Vagina (tissue), 2 donors: ENCODE results near the gene SYT11. TPM values are rescaled to one million over a fixed set of nuclear protein-coding genes. Genes with fewer than 3 reads are reported as not detected.

Experiments
- DNase-seq, 2 donors: peaks; one replicate each; pipeline ENCODE4 v3.0.0-alpha.2; 2017; ENCODE audit errors: extremely low spot score in 2 of 2
- H3K27ac ChIP-seq: fragments of 200-600 bp; sonication (generic); one replicate; pipeline ENCODE4 v1.5.1; 2019
- H3K27me3 ChIP-seq: fragments of 200-600 bp; sonication (generic); one replicate; pipeline ENCODE4 v1.5.1; 2019
- H3K36me3 ChIP-seq, 2 donors: fragments of 200-600 bp; sonication (generic); one replicate each; pipeline ENCODE4 v1.5.1; 2017 to 2019
- H3K4me1 ChIP-seq: fragments of 200-600 bp; sonication (generic); one replicate; pipeline ENCODE4 v1.5.1; 2019
- H3K4me3 ChIP-seq, 2 donors: fragments of 200-600 bp; sonication (generic); 1 replicate in 1 of 2; 2 replicates in 1 of 2; pipeline ENCODE4 v1.5.1; 2016 to 2019
- H3K9me3 ChIP-seq: fragments of 200-600 bp; sonication (generic); one replicate; pipeline ENCODE4 v1.5.1; 2019
- POLR2A ChIP-seq, 2 donors: fragments of 450-650 bp; IDR thresholded peaks; one replicate each; pipeline ENCODE4 v1.6.1; 2017; ENCODE audit warnings: antibody characterized with exemption in 2 of 2, mild to moderate bottlenecking in 2 of 2, moderate library complexity in 2 of 2
- POLR2AphosphoS5 ChIP-seq, 2 donors: sonication (generic); formaldehyde crosslinking; IDR thresholded peaks; one replicate each; pipeline ENCODE4 v1.9.0; 2017; ENCODE audit warnings: antibody characterized with exemption in 2 of 2, mild to moderate bottlenecking in 2 of 2, low read depth in 1 of 2; ENCODE audit not compliant: insufficient read depth in 1 of 2
- intact Hi-C: fragments of 100-400 bp; cut with DNase I; formaldehyde crosslinking; loops from one replicate; pipeline ENCODE4 v1.15.1; 2023
- total RNA-seq: library from RNA; depleted of rRNA; stranded (reverse); fragments of >200 nt; gene quantifications from one replicate; pipeline ENCODE4 v1.2.3, GENCODE V29; 2016
- TF ChIP-seq, protein P1 (sequence below), 3 experiments: fragments of 450-650 bp in 2 of 3; fragments of 200-600 bp in 1 of 3; sonication (generic) in 1 of 3; IDR thresholded peaks; one replicate each; pipeline ENCODE4 v1.5.1; 2017 to 2019; ENCODE audit warnings: antibody characterized with exemption in 3 of 3, mild to moderate bottlenecking in 2 of 3, moderate library complexity in 2 of 3

SYT11 gene
- total RNA-seq, 1 donor from 2014 or later: 20.9 TPM

DNA sequence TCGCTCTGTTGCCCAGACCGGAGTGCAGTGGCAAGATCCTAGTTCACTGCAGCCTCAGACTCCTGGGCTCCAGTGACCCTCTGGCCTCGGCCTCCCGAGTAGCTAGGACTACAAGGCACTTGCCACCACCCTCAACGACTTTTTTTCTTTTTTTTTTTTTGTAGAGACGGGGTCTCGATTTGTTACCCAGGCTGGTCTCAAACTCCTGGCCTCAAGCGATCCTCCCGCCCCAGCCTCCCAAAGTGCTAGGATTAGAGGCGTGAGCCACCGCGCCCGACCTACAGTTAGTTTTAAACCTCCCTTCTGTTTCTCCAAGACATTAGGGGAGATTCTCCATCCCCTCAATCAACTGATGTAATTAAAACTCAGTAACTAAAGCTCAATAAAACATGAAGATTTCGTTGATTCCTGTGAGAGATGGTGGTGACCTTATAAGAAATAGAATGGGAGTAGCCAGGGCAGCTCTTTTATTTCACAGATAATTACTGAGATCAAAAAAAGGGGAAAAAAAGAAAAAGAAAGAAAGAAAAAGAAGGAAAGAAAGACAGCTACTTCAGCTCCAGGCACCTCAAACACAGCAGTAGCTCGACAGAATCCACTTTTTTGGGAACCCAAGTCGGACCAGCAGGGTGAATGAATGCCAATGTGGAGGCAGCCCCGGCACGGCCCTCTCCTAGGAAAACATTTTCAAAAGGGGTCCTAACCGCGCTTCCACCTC is 3.0 kb upstream of the SYT11 start:
- TF ChIP-seq POLR2A (IDR thresholded peaks at IDR 0.05): no peak
- TF ChIP-seq, protein P1, sequence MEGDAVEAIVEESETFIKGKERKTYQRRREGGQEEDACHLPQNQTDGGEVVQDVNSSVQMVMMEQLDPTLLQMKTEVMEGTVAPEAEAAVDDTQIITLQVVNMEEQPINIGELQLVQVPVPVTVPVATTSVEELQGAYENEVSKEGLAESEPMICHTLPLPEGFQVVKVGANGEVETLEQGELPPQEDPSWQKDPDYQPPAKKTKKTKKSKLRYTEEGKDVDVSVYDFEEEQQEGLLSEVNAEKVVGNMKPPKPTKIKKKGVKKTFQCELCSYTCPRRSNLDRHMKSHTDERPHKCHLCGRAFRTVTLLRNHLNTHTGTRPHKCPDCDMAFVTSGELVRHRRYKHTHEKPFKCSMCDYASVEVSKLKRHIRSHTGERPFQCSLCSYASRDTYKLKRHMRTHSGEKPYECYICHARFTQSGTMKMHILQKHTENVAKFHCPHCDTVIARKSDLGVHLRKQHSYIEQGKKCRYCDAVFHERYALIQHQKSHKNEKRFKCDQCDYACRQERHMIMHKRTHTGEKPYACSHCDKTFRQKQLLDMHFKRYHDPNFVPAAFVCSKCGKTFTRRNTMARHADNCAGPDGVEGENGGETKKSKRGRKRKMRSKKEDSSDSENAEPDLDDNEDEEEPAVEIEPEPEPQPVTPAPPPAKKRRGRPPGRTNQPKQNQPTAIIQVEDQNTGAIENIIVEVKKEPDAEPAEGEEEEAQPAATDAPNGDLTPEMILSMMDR (IDR thresholded peaks at IDR 0.05): no peak
- TF ChIP-seq POLR2AphosphoS5 (IDR thresholded peaks at IDR 0.05; ENCODE audit: insufficient read depth in 1 of 2, low read depth in 1 of 2): no peak
- Histone ChIP-seq H3K9me3 (no peaks in the 10 kb centered on the region), H3K4me3 (peak overlapping the region; percentile 68 to 82), H3K27me3 (no peaks in the 10 kb centered on the region), H3K36me3 (peaks cover 0 to 25% of the 10 kb centered on the region in 2 donors), H3K27ac (peak overlapping the region; percentile 85), H3K4me1 (peaks cover 35% of the 10 kb centered on the region)
- intact Hi-C loops: no loop called here
- DNase-seq: peak in 1 of 2 donors; percentile 86

- intact Hi-C loops: no loop called here
Measured at GRCh38 chr1:155856975-155857930, 2.1 kb upstream of the SYT11 start, which contains the start of gene GON4L. TSS of gene GON4L (minus strand) at chr1:155857214. CDS start at chr1:155853780, 3,434 bp downstream.

GRCh38 chr1:155858800-155859233 is 550 bp upstream of the SYT11 start:
- Histone ChIP-seq H3K36me3 (peaks cover 0 to 10% of the 10 kb centered on the region in 2 donors), H3K4me3 (peak overlapping the region; percentile 47 to 49), H3K27me3 (no peaks in the 10 kb centered on the region), H3K27ac (peak overlapping the region; percentile 95), H3K4me1 (peaks cover 38% of the 10 kb centered on the region), H3K9me3 (no peaks in the 10 kb centered on the region)
- TF ChIP-seq, protein P1 (IDR thresholded peaks at IDR 0.05): no peak
- no peak for TF ChIP-seq POLR2A (IDR thresholded peaks at IDR 0.05)
- TF ChIP-seq POLR2AphosphoS5 (IDR thresholded peaks at IDR 0.05; ENCODE audit: insufficient read depth in 1 of 2, low read depth in 1 of 2): no peak
- DNase-seq: no peak
- intact Hi-C loops: no loop called here

More at GRCh38 chr1:155856975-155857930, 2.1 kb upstream of the SYT11 start, which contains the start of gene GON4L:
- peak within 1 kb of the TSS; percentile 68 to 82 for H3K4me3 ChIP-seq
- H3K4me1 ChIP-seq: peaks cover 38% of the 10 kb centered on the region
- H3K27ac ChIP-seq: peak within 1 kb of the TSS; percentile 85
- peak in 1 of 2 donors; percentile 91 for DNase-seq
- no peaks in the 10 kb centered on the region for H3K9me3 ChIP-seq
- peak; percentile 82 to 99 for TF ChIP-seq POLR2AphosphoS5 (IDR thresholded peaks at IDR 0.05; ENCODE audit: insufficient read depth in 1 of 2, low read depth in 1 of 2)
- no peak for TF ChIP-seq POLR2A (IDR thresholded peaks at IDR 0.05)
- TF ChIP-seq, protein P1 (IDR thresholded peaks at IDR 0.05): peak in 1 of 3 experiments; percentile 30
- peaks cover 0 to 21% of the 10 kb centered on the region in 2 donors for H3K36me3 ChIP-seq
- H3K27me3 ChIP-seq: no peaks in the 10 kb centered on the region

DNA sequence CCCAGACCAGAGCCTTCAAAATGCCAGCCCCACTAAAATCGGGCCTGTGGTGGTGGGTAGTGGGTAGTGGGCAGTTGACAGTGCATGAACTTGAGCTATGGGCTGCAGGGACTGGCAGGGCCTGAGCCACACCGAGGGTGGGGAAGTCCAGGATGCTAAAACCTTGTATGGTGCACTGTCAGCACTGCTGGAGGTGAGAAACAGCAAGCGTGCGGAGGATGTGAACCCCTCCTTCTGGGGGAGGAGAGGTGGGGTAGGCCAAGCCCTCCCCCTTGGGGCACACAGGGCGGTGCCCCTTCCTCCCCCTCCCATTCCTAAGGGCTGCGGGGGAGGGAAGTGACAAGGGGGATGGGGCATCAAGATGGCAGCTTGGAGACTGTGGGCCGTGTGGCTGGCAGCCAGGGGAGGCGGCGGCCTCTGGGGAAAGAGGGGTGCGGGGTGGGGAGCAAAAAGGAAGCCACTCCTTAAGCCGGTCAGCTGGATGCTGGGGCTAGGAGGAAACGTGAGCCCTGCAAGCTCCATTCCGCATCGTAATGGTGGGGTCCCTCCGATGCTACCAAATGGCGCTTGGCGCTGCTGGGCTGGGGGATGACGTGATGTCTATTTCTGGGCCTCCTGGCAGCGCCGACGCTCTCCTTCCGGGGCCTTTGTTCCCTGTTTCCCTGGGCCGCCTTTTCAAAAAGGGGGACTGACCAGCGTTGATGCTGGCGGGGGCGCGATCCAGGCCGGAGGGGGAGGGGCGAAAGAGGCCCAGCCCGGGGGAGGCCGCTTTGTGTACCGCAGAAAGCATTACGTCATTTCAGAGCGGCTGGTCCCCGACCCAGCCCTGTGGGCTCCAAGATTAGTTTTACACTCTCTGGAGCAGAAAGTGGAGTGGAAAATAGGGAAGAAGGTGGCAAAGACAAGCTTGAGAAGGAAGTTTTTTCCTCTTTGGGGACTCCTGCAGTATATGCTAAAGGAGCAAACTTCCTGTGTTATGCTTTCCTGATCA is 809 bp downstream of the SYT11 start:
- Histone ChIP-seq H3K27ac (peak overlapping the region; percentile 95), H3K4me1 (peaks cover 38% of the 10 kb centered on the region), H3K4me3 (peak overlapping the region; percentile 47 to 49), H3K27me3 (no peaks in the 10 kb centered on the region), H3K36me3 (no peaks in the 10 kb centered on the region), H3K9me3 (no peaks in the 10 kb centered on the region)
- DNase-seq: peak in 1 of 2 donors; percentile 89
- no peak for TF ChIP-seq POLR2A (IDR thresholded peaks at IDR 0.05)
- TF ChIP-seq POLR2AphosphoS5 (IDR thresholded peaks at IDR 0.05; ENCODE audit: insufficient read depth in 1 of 2, low read depth in 1 of 2): peak in 1 of 2 donors; percentile 81
- intact Hi-C loops: no loop called here
